Measurements from ENCODE around the gene ZNF143.
"Not testable (repeated sequence)": the region's sequence is repeated elsewhere in the genome, so short reads cannot be mapped to it uniquely, and the experiment has no call there.

ZNF143 gene

DNA sequence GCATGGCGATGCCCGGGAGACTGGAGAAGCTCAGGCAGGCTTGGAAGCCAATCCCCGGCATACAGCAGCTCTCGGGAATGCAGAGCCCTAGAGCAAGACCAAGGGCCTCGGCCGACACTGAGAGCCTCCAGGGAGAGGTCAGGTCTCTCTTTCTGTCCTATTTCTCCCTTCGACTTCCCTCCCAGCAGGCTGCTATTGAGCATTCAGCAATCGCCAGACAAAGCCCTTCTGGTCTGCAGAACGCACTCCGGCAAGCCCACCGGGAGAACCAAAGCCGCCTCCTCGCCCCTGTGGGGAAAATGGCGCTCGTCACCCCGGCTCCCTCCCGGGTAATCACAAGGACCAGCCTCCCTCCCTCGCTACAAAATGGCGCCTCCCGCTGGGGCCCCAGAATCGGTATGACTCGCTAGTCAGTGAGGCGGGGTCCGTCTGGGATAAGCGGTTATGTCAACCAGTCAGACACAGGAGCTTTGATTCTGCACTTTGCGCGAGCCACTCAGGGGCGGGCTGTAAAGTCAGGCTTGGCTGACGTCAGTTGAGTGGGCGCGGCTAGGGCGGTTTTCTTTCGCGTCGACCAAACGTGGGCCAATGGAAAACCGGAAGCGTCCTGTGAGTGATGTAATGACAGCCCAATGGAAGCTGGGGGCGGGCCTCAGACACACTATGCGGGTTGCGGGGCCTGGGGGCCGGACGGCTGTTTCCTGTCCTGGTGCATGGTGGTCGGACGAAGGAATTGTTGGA is at the start of gene ZNF143:
Gene ZNF143 (plus strand): TSS at position 691 of the 741 bp plus-strand sequence. CDS start 10,297 bp downstream, outside the sequence.
- DNase-seq (ENCODE audit: low read depth in 4 of 4, low spot score in 1 of 4), result peak; percentile 99 to 100 (median 100)

DNA sequence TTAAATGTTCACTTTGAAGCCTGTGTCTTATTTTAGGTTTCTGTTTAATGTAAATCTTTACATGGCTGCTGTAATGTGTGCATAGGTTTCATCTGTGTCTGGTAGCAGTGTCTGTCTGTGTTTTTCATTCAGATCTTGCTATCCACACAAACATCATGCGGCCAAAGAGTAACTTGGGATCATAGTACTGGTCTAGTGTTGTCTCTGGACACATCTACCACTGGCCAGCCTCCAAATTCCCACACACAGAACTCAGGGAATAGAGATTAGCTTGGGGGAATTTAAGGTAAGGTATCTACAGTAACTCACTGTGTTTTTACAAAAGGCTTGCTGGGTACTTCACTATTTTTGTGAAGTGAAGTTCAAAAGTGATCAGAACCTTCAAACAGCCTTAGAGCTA is 32.1 kb upstream of the ZNF143 start:
- DNase-seq (ENCODE audit: low read depth in 4 of 4, low spot score in 1 of 4), result no peak

DNA sequence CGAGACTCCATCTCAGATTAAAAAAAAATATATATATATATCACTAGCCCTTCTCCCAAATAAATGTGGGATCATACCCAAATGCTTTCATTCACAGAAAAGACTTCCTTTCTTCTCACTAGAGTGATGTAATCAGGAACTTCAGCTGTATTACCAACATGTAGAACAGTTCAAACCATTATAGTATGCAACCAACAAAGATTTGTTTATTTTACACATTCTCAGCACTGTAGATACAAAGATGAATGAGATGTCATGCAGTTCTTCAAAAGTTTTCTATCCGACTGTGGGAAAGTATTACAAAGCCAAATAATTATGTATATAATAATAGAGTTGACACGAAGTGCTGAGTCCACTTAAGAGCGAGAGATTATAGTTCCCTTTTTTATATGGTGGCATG is 22.2 kb upstream of the ZNF143 start:
- DNase-seq (ENCODE audit: low read depth in 4 of 4, low spot score in 1 of 4), result no peak

DNA sequence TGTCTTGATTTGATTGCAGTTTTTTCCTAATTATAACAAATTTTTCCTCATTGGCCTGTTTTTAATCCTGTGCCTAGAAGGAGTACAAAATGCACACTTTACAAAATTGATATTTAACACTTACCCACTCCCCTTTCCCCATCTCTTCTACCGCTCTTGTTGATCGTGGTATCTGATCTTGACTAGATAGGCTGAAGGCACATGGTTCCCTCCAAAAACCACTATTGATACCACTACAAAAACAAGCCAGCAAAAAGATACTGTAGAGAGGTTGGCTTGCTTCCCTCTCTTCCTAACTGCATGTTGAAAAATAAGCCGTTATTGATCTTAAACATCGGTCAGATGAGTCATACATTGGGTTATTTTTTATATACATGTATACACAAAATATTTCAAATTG is 14.6 kb upstream of the ZNF143 start:
- no peak for DNase-seq (ENCODE audit: low read depth in 4 of 4, low spot score in 1 of 4)

DNA sequence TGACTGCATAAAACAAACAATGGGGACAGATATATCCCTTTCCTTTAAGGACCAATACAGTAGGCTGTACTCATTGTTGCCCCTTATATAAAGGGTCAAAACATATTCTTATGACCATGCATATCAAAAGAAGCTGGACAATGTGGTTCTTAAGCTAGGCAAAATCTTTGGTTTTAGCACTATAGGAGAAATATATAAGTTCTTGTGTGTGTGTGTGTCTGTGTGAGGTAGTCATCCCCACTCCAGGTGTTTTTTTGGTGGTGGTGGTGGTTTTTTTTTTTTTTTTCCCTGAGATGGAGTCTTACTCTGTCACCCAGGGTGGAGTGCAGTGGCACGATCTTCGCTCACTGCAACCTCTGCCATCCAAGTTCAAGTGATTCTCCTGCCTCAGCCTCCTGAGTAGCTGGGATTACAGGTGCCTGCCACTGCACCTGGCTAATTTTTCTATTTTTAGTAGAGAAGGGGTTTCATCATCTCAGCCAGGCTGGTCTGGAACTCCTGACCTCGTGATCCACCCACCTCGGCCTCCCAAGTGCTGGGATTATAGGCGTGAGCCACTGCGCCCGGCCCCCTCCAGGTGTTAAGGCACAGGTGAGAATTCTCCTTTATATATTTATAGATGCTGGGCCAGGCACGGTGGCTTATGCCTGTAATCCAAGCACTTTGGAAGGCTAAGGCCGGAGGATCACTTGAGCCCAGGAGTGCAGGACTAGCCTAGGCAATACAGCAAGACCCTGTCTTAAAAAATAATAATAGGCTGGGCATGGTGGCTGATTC is 12.0 kb upstream of the ZNF143 start:
- no peak for DNase-seq (ENCODE audit: low read depth in 4 of 4, low spot score in 1 of 4)

DNA sequence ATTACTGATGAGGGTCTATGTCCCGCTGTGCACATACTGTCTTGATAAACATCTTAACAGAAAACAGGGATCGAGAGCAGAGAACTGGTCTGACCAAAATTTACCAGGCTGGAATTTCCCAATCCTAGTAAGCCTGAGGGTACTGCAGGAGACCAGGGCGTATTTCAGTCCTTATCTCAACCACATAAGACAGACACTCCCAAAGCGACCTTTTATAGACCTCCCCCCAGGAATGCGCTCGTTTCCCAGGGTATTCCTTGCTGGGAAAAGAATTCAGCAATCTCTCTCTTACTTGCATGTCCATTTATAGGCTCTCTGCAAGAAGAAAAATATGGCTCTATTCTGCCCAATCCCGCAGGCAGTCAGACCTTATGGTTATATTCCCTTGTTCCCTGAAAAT is 8.8 kb upstream of the ZNF143 start:
- DNase-seq (ENCODE audit: low read depth in 4 of 4, low spot score in 1 of 4), result not testable (repeated sequence)

DNA sequence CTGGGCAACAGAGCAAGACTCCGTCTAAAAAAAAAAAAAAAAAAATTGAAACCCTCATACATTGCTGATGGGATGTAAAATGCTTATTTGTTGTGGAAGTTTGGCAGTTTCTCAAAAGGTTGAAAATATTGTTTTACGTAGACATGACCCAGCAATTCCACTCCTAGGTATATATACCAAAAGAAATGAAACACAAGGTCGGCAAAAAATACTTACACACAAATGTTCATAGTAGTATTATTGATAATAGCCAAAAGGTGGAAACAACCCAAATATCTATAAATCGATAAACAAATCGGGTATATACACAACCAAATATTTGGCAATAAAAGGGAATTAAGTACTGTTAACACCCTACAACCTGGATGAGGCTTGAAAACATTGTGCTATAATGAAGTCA is 5.1 kb upstream of the ZNF143 start:
- no peak for DNase-seq (ENCODE audit: low read depth in 4 of 4, low spot score in 1 of 4)

DNA sequence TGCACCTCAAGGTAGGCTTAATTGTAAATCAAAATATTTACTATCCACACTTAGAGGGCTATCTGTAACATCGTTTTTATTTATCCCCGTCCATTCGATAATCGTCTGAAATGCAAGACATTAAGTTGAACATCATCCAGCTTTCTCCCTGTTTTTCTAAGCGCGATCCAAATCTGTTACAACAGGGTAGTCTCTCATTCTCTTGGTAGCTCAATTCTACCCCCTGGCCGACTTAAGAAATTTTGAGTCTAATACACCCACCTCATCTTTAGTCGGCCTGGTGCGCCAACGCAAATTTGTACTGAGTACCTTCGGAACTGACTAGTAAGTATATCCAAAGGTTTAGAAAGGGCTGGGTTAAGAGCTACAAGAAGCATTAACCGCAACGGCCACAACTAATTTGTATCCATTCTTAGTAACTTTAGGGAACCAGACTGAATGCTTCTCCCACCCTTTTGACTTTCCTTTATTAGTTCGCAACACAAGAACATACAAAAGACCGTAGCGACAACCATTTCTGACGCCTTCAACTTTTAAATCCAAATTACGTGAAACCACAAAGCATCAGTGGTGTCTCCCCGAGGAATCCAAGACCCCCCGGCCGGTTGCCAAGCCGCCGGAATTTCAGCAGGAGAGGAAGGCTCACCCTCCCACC is 1.0 kb upstream of the ZNF143 start:
- DNase-seq (ENCODE audit: low read depth in 4 of 4, low spot score in 1 of 4), result peak in 2 of 4 experiments; percentile 6 to 9

DNA sequence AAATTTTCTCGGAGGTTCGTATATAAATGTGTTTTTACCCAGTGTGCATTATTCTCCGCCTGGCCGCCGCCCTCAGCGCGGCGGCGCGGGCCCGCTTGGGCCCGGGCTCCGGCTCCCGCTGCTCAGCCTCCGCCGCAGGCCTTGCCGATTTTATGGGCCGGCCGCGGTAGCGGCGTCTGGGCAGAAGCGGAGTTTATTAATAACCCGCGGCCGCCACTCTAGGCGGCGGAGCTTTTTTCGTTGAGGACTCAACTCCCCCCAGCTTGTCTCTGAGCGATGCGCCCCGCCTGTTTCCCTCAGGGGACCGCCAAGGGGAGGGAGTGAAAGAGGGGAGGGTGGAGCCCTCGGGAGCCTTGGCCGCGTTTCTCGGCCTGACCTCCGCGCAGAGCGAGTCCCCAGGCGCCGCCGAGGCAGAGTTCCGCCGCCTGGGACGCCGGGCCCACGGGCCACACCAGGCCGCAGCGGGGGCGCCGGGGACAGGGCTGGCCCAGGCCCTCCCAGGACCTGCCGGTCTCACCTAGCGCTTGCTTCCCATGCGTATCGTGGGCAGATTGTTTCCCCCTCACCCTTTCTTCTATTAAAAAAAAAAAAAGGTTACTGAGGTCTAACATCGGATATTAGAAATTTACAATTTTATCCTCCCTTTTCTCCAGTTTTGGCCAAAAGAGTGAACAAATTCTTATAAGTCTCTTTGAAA is 399 bp downstream of the ZNF143 start:
- peak; percentile 37 to 70 (median 54) for DNase-seq (ENCODE audit: low read depth in 4 of 4, low spot score in 1 of 4)

DNA sequence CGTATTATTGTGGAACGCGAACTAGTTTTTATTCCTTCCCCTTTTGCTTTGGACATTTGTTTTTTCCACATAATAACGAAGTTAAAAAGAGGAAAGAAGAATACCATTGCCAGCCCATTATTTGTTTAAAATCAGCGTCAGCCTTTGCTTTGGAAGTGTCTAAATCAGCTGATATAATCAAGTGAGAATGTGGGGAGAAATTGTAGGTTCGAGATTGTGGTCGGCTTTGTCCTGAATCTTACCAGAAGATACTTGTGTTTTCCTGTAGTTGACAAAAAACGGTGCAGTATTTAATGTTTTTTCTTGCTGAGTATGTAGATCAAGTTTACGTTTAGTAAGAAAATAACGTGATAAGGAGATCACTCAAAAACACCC is 935 bp downstream of the ZNF143 start:
- DNase-seq (ENCODE audit: low read depth in 4 of 4, low spot score in 1 of 4), result no peak

DNA sequence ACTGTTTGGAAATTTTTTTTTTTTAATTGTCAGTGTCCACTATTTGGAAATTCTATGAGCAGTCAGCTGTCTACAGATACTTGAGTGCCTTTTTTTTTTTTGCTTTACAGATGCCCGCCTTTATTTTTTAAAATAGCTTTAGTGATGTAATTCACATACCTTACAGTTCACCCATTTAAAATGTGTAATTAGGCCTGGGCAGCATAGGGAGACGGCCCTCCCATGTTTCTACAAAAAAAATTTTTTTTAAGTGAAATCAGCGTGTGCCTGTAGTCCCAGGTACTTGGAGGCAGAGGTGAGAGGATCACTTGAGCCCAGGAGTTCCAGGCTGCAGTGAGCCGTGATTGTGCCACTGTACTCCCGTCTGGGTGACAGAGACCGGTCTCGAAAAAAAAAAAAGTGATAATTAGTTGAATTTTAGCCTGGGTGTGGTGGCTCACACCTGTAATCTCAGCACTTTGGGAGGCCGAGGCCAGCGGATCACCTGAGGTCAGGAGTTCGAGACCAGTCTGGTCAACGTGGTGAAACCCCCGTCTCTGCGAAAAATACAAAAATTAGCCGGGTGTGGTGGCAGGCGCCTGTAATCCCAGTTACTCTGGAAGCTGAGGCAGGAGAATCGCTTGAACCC is 1.5 kb downstream of the ZNF143 start:
- no peak for DNase-seq (ENCODE audit: low read depth in 4 of 4, low spot score in 1 of 4)

DNA sequence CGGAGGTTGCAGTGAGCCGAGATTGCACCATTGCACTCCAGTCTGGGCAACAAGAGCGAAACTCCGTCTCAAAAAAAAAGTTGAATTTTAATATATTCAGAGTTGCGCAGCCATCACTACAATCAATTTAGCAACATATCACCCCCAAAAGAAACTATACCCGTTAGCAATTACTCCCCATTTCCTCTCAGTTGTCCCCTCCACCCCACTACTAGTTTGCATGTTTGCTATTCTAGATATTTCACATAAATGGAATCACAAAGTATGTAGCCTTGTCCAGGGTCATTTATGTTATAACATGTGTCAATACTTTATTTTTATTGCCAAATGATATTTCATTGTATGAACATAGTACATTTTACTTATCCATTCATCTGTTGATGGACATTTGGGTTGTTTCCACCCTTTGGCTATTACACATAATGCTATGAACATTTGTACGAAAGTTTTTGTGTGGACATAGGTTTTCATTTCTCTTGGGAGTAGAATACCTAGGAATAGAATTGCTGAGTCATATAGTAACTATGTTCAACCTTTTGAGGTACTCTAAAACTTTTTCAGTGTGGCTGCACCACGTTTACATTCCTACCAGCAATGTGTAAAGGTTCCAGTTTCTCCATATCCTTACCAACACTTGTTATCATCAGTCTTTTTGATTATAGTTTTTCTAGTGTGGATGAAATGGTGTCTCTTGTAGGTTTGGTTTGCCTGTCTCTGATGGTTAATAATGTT is 2.2 kb downstream of the ZNF143 start:
- DNase-seq (ENCODE audit: low read depth in 4 of 4, low spot score in 1 of 4), result no peak

DNA sequence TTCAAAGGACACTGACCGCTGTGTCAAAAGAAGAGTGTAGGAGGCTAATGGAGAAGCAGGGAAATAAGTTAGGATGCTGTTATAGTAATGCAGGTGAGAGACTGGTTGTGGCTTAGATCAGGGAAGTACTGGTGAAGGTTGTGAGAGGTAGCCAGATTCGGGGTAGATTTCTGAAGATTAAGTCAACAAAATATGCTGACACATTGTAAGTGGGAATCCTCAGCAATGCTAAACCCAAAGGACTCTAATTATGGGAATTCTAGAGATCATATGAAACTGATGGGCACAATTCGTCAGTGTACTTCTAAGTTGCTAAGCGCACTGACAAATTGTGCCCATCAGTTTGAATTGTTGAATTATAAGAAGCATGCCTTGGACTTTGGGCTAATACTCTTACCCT is 10.0 kb downstream of the ZNF143 start:
- no peak for DNase-seq (ENCODE audit: low read depth in 4 of 4, low spot score in 1 of 4)

DNA sequence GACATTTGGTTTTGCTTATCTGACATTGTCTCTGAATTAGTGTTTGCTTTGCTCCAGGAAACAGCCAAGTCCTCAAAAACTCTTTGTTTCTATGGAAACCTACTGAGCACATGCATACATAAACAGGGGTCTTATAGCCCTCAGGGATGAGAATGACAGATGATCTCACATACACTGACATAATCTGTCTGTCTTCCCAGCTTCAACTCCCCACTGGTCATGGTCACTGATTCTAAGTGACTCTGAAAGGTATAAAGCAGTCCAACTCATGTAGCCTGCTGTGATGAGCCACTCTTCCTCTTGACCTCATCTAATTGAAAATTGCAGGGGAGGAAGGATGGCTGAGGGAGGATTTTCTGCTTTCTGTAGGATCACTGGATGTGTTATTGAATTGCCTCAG is 12.6 kb downstream of the ZNF143 start:
- DNase-seq (ENCODE audit: low read depth in 4 of 4, low spot score in 1 of 4), result no peak

DNA sequence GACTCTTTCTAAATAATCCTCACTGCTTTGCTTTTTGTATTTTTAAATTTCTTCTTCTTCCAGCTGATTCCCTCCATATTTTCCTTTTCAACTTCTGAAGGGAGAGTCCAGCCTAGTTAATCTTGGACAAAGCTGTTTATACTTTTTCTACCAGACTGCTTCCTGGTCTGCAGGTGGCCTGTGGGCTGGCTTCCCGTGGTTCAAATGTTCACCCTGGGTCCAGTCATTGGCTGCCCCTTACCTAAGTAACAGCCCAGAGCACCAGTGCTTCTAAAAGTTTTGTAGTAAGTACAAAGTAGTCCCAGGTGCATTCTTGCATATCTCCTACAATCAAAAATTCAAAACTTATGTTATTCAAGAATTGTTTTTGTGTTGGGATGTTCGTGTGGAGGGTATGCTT is 19.1 kb downstream of the ZNF143 start:
- DNase-seq (ENCODE audit: low read depth in 4 of 4, low spot score in 1 of 4), result no peak

DNA sequence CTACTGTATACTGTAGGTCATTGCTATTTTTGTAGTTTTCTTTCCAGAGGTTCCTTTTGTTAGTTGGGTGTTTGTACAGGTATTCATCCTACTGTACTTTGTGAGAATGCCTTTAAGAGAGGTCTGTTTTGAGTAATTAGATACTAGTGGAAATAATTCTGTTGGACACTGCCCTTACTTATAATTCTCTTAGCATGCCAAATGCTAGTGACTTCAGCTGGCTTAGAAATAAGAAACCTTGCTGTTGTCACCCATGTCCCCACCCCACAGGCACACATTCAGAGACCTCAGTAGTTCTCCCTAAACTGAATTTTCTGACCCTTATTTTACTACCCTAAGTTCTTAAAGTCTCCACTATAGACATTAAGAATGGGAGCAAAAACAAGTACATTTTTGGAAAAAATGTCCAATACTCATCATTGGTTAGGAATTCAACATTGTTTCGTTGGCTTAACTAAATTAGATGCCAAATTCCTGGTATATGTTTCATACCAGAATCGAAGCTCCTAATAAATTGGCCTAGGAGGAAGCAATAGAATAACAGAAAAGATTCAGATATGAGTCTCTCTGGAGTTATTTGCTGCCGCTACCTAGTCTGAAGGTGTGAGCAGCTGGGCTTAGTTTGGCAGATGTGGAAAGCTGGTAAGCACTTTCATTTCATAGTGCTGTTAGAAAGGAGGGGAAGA is 28.4 kb downstream of the ZNF143 start:
- no peak for DNase-seq (ENCODE audit: low read depth in 4 of 4, low spot score in 1 of 4)

DNA sequence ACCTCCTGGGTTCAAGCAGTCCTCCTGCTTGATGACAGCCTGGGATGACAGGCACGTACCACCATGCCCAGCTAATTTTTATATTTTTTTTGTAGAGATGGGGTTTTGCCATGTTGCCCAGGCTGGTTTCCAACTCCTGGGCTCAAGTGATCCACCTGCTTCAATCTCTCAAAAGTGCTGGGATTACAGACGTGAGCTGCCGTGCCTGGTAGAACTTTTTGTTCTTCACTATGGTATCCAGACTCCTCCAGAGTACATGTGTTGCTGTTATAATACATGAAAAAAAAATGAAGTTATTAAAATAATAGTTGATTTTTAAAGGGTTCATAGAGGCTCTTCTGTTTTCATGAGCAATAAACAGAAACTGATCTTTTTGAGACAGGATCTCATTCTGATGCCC is 29.6 kb downstream of the ZNF143 start:
- no peak for DNase-seq (ENCODE audit: low read depth in 4 of 4, low spot score in 1 of 4)

DNA sequence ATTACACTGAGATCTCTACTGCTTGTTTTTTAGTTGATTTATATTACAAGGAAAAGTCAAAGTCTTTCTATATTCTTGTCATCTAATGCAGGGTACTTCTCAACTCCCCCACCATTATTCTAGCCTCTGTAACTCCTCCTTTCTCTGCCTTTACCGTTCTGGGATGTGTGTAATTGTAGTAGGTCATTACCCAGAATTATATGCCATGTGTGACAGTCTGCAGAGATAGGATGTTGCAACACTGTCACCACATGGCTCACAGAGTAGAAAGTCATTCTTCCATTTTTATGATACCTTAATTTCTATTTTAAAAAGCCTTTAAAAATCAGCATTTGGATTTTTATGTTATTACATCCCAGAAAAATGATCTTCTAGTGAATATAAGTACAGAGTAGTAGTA is 32.7 kb downstream of the ZNF143 start:
- no peak for DNase-seq (ENCODE audit: low read depth in 4 of 4, low spot score in 1 of 4)

DNA sequence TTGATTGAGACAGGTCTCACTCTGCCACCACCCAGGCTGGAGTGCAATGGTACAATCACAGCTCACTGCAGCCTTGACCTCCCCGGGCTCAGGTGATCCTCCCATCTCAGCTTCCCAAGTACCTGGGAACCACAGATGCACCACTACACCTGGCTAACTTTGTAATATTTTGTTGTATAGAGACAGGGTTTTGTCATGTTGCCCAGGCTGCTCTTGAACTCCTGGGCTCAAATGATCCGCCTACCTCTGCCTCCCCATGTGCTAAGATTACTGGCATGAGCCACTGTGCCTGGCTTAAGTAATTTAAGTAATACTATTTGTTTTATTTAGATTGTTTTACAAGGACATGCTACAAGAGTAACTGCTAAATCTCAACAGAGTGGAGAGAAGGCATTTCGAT is 33.5 kb downstream of the ZNF143 start:
- DNase-seq (ENCODE audit: low read depth in 4 of 4, low spot score in 1 of 4), result no peak
